ENCODE data around the gene PLAAT2.
"Not testable (repeated sequence)": the region's sequence is repeated elsewhere in the genome, so short reads cannot be mapped to it uniquely, and the experiment has no call there.

The PLAAT2 gene

GRCh38 chr11:63563201-63564055 lies at the start of gene PLAAT2:
TSS of gene PLAAT2 (minus strand) at chr11:63563379. CDS start at chr11:63563324, 55 bp downstream.
- no peak for DNase-seq (ENCODE audit: low read depth)

DNA sequence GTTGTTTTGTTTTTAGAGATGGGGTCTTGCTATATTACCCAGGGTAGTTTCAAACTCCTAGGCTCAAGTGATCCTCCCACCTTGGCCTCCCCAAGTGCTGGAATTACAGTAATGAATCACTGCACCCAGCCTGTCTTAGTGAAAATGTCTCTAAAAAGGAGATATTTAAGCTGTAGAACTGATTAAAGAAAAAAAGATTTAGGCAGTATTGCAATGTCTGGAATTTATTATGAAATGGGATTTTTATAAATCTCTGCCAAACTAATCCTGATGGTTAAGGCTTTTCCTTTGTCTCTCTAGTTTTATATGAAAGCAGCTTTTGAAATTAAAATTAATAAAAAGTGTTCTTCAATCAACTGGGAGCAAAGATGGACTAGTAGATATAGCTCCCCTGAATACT lies 49.0 kb upstream of the PLAAT2 start:
- DNase-seq (ENCODE audit: low read depth): no peak

GRCh38 chr11:63611395-63611747 lies 48.2 kb upstream of the PLAAT2 start:
- no peak for DNase-seq (ENCODE audit: low read depth)

DNA sequence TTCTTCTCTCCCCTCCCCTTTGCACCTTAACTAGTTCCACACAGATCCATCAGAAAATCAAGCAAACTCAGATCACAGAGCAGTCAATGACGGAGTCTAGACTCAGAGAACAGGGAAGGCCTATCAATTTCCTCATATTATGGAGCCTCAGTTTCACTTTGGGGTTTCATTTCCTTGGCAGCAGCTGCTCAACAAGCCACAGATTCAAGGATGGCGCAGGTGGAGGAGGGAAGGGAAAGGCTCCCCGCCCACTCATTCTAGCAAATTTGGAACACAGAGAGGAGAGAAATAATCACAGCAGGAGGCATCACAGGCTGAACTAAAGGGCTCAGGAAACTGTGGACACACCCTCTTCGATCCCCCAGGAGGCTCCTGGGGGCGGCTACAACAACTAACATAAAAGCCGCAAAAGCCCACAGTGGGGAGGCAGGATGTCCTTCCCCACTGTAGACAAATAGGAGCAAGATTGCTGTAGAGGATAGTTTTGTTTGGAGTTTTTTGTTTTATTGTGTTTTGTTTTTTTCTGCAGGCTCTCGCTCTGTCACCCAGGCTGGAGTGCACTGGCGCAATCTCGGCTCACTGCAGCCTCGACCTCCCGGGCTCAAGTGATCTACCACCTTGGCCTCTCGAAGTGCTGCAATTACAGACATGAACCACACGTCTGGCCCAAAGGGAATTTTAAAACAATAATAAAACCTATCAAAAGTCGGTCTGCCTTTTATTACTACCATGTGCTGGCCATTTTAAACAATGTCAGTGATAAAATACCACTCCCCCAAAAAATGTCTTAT lies 47.6 kb upstream of the PLAAT2 start:
- DNase-seq (ENCODE audit: low read depth): no peak

GRCh38 chr11:63609971-63610580 lies 46.9 kb upstream of the PLAAT2 start:
- no peak for DNase-seq (ENCODE audit: low read depth)

DNA sequence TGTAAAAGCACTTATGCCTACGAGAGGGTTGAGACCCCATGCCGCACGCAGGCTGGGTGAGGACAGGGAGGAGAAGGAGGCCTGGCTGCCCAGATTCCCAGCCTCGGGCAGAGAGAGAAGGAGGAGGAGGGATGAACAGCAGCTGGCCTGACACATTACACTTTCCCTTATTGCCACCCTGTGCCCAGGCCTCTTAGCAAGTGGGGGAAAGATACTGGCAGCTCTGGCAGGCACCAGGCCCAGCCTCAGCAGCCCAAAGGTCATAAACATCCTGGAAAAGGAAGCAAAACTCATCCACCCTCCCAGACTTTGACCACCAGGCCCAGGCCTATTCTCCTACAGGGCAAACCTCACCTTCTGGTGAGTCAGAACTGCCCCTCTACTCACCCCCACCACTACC lies 46.4 kb upstream of the PLAAT2 start:
- DNase-seq (ENCODE audit: low read depth): no peak

GRCh38 chr11:63608353-63609345 lies 45.5 kb upstream of the PLAAT2 start:
- DNase-seq (ENCODE audit: low read depth): no peak

DNA sequence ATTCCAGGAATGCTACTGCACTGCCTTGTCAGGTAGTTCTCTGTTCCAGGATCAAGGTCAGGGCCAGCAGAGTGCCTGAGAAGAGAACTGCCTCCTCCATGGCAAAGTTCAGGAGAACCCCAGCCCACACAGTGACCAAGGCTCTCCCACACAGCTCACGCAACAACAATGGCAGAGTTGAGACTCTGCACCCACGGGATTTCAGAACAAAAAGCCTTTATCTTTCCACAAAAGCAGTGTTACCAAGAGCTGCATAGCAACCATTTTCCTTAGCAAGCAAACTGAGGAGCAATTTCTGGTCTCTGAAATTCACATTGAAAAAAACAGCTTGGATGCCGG lies 40.0 kb upstream of the PLAAT2 start:
- DNase-seq (ENCODE audit: low read depth): no peak

DNA sequence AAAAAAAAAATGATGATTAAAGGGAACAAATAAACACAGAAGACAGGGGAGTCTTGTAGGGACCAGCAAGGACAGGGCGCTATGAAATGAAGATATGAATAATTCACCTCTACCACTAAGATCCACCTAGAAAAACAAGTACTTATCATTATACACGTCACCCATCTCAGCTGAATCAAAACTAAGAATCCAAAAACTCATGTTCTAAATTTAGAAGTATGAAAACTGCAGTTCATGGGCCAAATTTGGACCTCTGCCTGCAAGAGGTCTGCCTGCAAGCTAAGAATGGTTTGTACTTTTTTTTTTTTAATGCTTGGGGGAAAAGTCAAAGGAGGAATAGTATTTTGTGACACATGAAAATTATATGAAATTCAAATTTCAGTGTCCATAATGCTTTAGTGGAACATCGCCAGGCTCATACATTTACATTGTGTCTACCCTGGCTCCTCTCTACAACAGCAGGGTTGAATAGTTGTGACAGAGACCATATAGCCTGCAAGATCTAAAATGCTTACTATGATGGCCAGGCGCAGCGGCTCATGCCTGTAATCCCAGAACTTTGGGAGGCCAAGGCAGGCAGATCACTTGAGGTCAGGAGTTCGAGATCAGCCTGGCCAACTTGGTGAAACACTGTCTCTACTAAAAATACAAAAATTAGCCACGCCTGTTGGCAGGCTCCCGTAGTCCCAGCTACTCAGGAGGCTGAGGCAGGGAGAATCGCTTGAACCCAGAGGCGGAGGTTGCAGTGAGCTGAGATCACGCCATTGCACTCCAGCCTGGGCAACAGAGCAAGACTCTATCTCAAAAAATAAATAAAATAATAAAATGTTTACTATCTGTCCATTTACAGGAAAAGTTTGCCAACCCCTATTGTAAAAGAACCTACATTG lies 39.4 kb upstream of the PLAAT2 start:
- not testable (repeated sequence) for DNase-seq (ENCODE audit: low read depth)

- no peak for DNase-seq (ENCODE audit: low read depth)
Observed at GRCh38 chr11:63599211-63600122, 36.3 kb upstream of the PLAAT2 start.

GRCh38 chr11:63598556-63598955 lies 35.4 kb upstream of the PLAAT2 start:
- DNase-seq (ENCODE audit: low read depth): no peak

GRCh38 chr11:63595296-63595695 lies 32.1 kb upstream of the PLAAT2 start:
- DNase-seq (ENCODE audit: low read depth): no peak

GRCh38 chr11:63592975-63593395 lies 29.8 kb upstream of the PLAAT2 start:
- DNase-seq (ENCODE audit: low read depth): no peak

GRCh38 chr11:63590024-63590788 lies 27.0 kb upstream of the PLAAT2 start:
- no peak for DNase-seq (ENCODE audit: low read depth)

DNA sequence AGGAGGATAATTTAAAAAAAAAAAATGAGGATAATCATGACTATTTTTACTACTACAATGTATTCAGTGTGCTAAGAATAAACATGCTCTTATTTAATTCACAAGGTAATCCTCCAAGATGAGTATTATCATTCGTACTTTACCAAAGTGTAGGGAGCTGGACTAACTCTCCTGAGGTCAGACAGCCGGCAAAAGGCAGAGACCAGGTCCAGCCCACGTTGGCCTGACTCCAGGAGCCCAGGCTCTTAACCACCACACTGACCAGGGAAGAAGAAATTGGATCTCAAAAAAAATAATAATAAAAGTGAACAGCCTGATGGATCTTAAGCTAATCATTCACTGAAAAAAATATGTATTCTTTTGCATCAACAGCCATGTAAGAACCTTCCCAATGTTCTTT lies 25.8 kb upstream of the PLAAT2 start:
- DNase-seq (ENCODE audit: low read depth): no peak

DNA sequence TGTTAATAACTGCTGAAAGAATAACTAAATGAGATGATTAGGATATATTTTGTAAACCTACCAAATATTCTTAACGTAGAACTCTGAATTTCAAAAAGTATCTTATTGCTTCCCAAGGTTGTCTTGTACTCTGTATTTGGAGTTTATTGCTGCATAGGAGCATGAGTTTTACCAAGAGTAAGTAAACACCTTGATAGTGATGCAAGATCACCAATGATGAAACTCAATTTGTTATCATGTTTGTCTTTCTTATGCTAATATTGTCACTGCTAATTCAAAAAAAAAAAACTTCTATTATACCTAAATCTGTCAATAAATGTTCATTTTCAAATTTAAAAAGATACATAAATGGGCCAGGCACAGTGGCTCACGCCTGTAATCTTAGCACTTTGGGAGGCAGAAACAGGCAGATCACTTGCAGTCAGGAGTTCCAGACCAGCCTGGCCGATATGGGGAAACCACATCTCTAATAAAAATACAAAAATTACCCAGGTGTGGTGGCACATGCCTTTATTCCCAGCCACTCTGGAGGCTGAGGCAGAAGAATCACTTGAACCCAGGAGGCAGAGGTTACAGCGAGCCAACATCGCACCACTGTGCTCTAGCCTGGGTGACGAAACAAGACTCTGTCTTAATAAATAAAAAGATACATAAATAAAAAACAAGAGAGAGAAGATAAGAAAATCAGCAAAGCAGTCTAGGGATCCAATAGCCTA lies 23.4 kb upstream of the PLAAT2 start:
- DNase-seq (ENCODE audit: low read depth): no peak

DNA sequence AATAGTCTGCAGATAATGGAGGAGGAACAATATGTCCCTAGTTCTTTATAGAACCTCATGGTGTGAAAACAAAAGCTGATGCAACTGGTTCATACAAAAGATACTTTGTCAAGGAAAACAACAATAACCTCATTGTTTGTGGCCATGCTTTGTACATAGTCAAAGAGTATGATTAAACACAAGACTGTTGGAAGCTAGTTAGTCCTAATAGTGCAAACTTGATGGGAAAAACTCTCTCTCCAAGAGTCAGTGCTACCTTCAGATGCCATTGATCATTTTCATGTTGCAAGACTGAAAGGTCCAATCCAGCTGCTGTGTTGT lies 20.1 kb upstream of the PLAAT2 start:
- no peak for DNase-seq (ENCODE audit: low read depth)

DNA sequence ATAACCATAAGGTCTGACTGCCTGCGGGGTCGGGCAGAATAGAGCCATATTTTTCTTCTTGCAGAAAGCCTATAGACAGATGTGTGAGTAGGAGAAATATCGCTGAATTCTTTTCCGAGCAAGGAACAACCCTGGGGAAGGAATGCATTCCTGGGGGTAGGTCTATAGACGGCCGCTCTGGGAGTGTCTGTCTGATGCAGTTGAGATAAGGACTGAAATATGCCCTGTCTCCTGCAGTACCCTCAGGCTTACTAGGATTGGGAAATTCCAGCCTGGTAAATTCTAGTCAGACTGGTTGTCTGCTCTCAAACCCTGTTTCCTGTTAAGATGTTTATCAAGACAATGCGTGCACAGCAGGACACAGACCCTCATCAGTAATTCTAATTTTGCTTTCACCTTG lies 18.0 kb upstream of the PLAAT2 start:
- not testable (repeated sequence) for DNase-seq (ENCODE audit: low read depth)

Data from fibroblast of the conjunctiva (primary cell).